Heart left ventricle (tissue), 16 donors: ENCODE data around the gene FAM163A. TPM values are rescaled to one million over a fixed set of nuclear protein-coding genes. Genes with fewer than 3 reads are reported as not detected.
"Not testable (repeated sequence)": the region's sequence is repeated elsewhere in the genome, so short reads cannot be mapped to it uniquely, and the experiment has no call there.

Source experiments
- ATAC-seq, 4 donors: fragments of 200-7000 bp; cut with Tn5 transposase; one replicate each; pipeline ENCODE4 v1.9.1; 2020 to 2022; ENCODE audit warnings: moderate library complexity in 4 of 4, mild to moderate bottlenecking in 3 of 4, moderate number of reproducible peaks in 1 of 4
- DNase-seq, 5 donors: peaks; one replicate each; pipeline ENCODE4 v3.0.0-alpha.2; 2020
- H3K27ac ChIP-seq, 12 donors: fragments of 200-600 bp; sonication (generic) in 4 of 12; one replicate each; pipeline versions ENCODE4 v1.5.0 to v1.8.0; 2016 to 2022; ENCODE audit warnings: mild to moderate bottlenecking in 2 of 12
- H3K27me3 ChIP-seq, 9 donors: fragments of 200-600 bp; sonication (generic) in 2 of 9; one replicate each; pipeline versions ENCODE4 v1.5.1 to v1.8.0; 2016 to 2022; ENCODE audit warnings: mild to moderate bottlenecking in 3 of 9
- H3K36me3 ChIP-seq, 9 donors: fragments of 200-600 bp; sonication (generic) in 2 of 9; one replicate each; pipeline versions ENCODE4 v1.5.0 to v1.8.0; 2018 to 2022; ENCODE audit warnings: mild to moderate bottlenecking in 2 of 9
- H3K4me1 ChIP-seq, 12 donors: fragments of 200-600 bp; sonication (generic) in 4 of 12; one replicate each; pipeline versions ENCODE4 v1.5.0 to v1.8.0; 2016 to 2022; ENCODE audit warnings: mild to moderate bottlenecking in 3 of 12
- H3K4me3 ChIP-seq, 12 donors: fragments of 200-600 bp; sonication (generic) in 4 of 12; one replicate each; pipeline versions ENCODE4 v1.5.0 to v1.8.0; 2017 to 2022; ENCODE audit warnings: mild to moderate bottlenecking in 9 of 12, moderate library complexity in 4 of 12
- H3K9me3 ChIP-seq, 12 donors: fragments of 200-600 bp; sonication (generic) in 4 of 12; one replicate each; pipeline versions ENCODE4 v1.5.0 to v1.8.0; 2016 to 2022; ENCODE audit warnings: mild to moderate bottlenecking in 1 of 12
- CTCF ChIP-seq, 12 donors: fragments of 200-600 bp; sonication (generic) in 4 of 12; IDR thresholded peaks; one replicate each; pipeline versions ENCODE4 v1.5.0 to v1.8.0; 2018 to 2022; ENCODE audit warnings: antibody characterized with exemption in 12 of 12, mild to moderate bottlenecking in 5 of 12
- POLR2A ChIP-seq, 2 donors: fragments of 450-650 bp; IDR thresholded peaks; one replicate each; pipeline ENCODE4 v1.6.1; 2017; ENCODE audit warnings: antibody characterized with exemption in 2 of 2, mild to moderate bottlenecking in 2 of 2, moderate library complexity in 2 of 2
- WGBS, 4 donors: extraction: QIAGEN DNeasy Blood & Tissue Kit in 2 of 4; methylation state at CpG; one replicate each; pipeline versions ENCODE4 v1.1.5 to v1.1.7; 2013 to 2018; 5-methylcytosine and 5-hydroxymethylcytosine counted together
- intact Hi-C, 10 donors: fragments of 100-400 bp; cut with DNase I; formaldehyde crosslinking; loops; one replicate each; pipeline versions ENCODE4 v1.11.1 to v1.14.2; 2022
- polyA plus RNA-seq, 2 donors: library from polyadenylated mRNA; stranded (reverse); fragments of 200-250 nt; gene quantifications; one replicate each; pipeline ENCODE4 v1.2.3, GENCODE V29; 2013
- total RNA-seq, 9 donors: library from RNA; depleted of rRNA in 2 of 9; stranded (reverse); fragments of >200 nt in 2 of 9; fragmentation: NEBNext Ultra II Directional in 3 of 9; extraction: Animal tissue kit (Norgen Biotek cat#: 25700) in 3 of 9; gene quantifications; one replicate each; pipeline versions ENCODE4 v1.1.0 to v1.2.4, GENCODE V29; 2016 to 2023
- donor health status: ischemic (EF 13 %, LVEDD 7.1; RV severe dilation, severe dysfunction).
- donor health status: healthy with polysubstance abuse.
- donor health status: DM: no; HTN: yes; CAD: no.
- donor health status: DM: no; HTN: no; CAD: no.
- donor health status: ischemic (EF 25% LVEDD 6.9; RV normal size, moderate dysfunction).
- donor health status: ischemic (EF 25% LVEDD 5.7; RV mildly dilated, moderate dysfunction).
- donor health status: healthy.
- donor health status: DM: yes; HTN: yes; CAD: no.
- donor health status: ischemic (EF 35%, LVEDD 5.7; RV mildly dilated, moderate dysfunction).
- donor health status: nonischemic (EF 11% LVEDD 7.7; RV severe dilation, severe dysfunction).
- donor health status: DM: yes; HTN: yes; CAD: no.
- donor health status: PGD.
- donor health status: ischemic (EF 29% LVEDD 5.4; RV normal size, mild dysfunction).
- donor health status: nonischemic (EF 23%, LVEDD 6.1; RV moderate dilation, normal function).

Gene FAM163A
- total and polyA plus RNA-seq, 11 donors = 0.04 to 0.28 (median 0.16) TPM; not detected in 1

DNA sequence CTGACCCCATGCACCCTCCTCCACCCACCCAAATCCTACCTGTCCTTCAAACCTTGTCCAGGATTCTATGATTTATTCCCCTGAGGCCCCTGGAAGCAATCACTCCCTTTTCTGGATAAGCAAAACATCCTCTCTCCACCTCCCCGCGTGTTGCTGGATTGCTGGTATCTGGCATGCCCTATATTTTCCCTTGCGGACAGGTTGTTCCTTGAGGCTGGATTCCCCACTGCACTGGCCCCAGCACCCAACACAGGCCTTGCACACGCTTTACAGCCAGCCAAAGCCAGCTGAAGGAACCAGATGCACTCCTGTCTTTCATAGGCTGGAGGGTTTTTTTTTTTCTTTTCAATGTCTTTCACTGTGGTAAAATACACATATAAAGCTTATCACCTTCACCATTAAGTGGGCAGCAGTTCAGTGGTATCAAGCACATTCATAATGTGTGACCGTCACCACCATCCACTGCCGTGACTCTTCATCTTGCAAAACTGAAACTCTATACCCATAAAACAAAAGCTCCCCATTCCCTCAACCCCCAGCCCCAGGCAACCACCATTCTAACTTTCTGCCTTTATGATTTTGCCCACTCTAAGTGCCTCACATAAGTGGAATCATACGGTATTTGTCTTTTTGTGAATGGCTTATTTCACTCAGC lies 83.7 kb downstream of the FAM163A start:
- 78 to 86% (median 83%) methylated on average over 7 of the region's 7 CpGs for WGBS, 4 donors
- DNase-seq (no peak), ATAC-seq (no peak)
- Histone ChIP-seq H3K36me3 (no peaks in the 10 kb centered on the region), H3K27ac (no peak overlapping the region), H3K9me3 (no peaks in the 10 kb centered on the region), H3K27me3 (no peaks in the 10 kb centered on the region), H3K4me3 (no peak overlapping the region), H3K4me1 (peaks cover 0 to 19% (median 8%) of the 10 kb centered on the region in 12 donors)
- intact Hi-C loops = no loop called here
- no peak for TF ChIP-seq CTCF (IDR thresholded peaks at IDR 0.05)
- no peak for TF ChIP-seq POLR2A (IDR thresholded peaks at IDR 0.05)

GRCh38 chr1:179828554-179829110 lies 85.5 kb downstream of the FAM163A start:
- Histone ChIP-seq H3K4me1 (peaks cover 0 to 19% (median 8%) of the 10 kb centered on the region in 12 donors), H3K27me3 (no peaks in the 10 kb centered on the region), H3K36me3 (no peaks in the 10 kb centered on the region), H3K4me3 (no peak overlapping the region), H3K27ac (no peak overlapping the region), H3K9me3 (no peaks in the 10 kb centered on the region)
- 86 to 93% (median 92%) methylated on average over 7 to 9 of the region's 9 CpGs for WGBS, 4 donors
- DNase-seq = no peak
- ATAC-seq = no peak
- intact Hi-C loops = no loop called here
- TF ChIP-seq CTCF (IDR thresholded peaks at IDR 0.05) (no peak), POLR2A (IDR thresholded peaks at IDR 0.05) (no peak)

GRCh38 chr1:179831225-179831624 lies 88.1 kb downstream of the FAM163A start:
- ATAC-seq = no peak
- Histone ChIP-seq H3K4me1 (peaks cover 0 to under 1% (median 0%) of the 10 kb centered on the region in 12 donors), H3K27ac (no peak overlapping the region), H3K36me3 (peaks cover 0 to 5% (median 0%) of the 10 kb centered on the region in 9 donors), H3K4me3 (no peak overlapping the region), H3K27me3 (no peaks in the 10 kb centered on the region), H3K9me3 (no peaks in the 10 kb centered on the region)
- TF ChIP-seq POLR2A (IDR thresholded peaks at IDR 0.05) (no peak), CTCF (IDR thresholded peaks at IDR 0.05) (no peak)
- 66 to 79% (median 68%) methylated on average over 3 of the region's 3 CpGs for WGBS, 4 donors
- intact Hi-C loops = no loop called here
- DNase-seq = no peak

GRCh38 chr1:179831852-179832699 lies 89.0 kb downstream of the FAM163A start:
- DNase-seq = no peak
- no peaks in the 10 kb centered on the region for H3K9me3 ChIP-seq
- WGBS, 4 donors = 79 to 88% (median 86%) methylated on average over 9 of the region's 9 CpGs
- no peak for ATAC-seq
- no peaks in the 10 kb centered on the region for H3K4me1 ChIP-seq
- no peak overlapping the region for H3K27ac ChIP-seq
- H3K27me3 ChIP-seq = no peaks in the 10 kb centered on the region
- no peak overlapping the region for H3K4me3 ChIP-seq
- H3K36me3 ChIP-seq = peaks cover 0 to 5% (median 0%) of the 10 kb centered on the region in 9 donors
- intact Hi-C loops = no loop called here
- no peak for TF ChIP-seq POLR2A (IDR thresholded peaks at IDR 0.05)
- TF ChIP-seq CTCF (IDR thresholded peaks at IDR 0.05) = no peak

- 96 to 98% (median 97%) methylated on average over 16 to 38 of the region's 38 CpGs for WGBS, 4 donors
- ATAC-seq, DNase-seq, H3K4me3 ChIP-seq, H3K4me1 ChIP-seq, intact Hi-C loops, H3K27me3 ChIP-seq, H3K27ac ChIP-seq, H3K9me3 ChIP-seq: not testable (repeated sequence)
- H3K36me3 ChIP-seq = peaks cover 0 to 25% (median 11%) of the 10 kb centered on the region in 9 donors
Observed at GRCh38 chr1:179836686-179837445, 93.8 kb downstream of the FAM163A start.
